Type B pancreatic cell (in vitro differentiated cells): Measurements from ENCODE around the gene TRPV6. TPM values are rescaled to one million over a fixed set of nuclear protein-coding genes. Genes with fewer than 3 reads are reported as not detected.

ENCODE experiments used
- DNase-seq: peaks from one replicate; pipeline ENCODE4 v3.0.0; 2021; ENCODE audit warnings: mixed read lengths; ENCODE audit not compliant: unreplicated experiment; ENCODE audit errors: extremely low spot score
- H3K27ac Mint-ChIP-seq: 2 replicates; pipeline ENCODE4 v1.8.0; 2021; ENCODE audit warnings: mild to moderate bottlenecking, mixed read lengths
- H3K27me3 Mint-ChIP-seq: 2 replicates; pipeline ENCODE4 v1.8.0; 2021; ENCODE audit warnings: mixed read lengths
- H3K36me3 Mint-ChIP-seq: 2 replicates; pipeline ENCODE4 v1.8.0; 2021; ENCODE audit warnings: mixed read lengths
- H3K4me1 Mint-ChIP-seq: one replicate; pipeline ENCODE4 v1.8.0; 2021; ENCODE audit warnings: mixed read lengths; ENCODE audit not compliant: unreplicated experiment
- H3K4me3 Mint-ChIP-seq: 2 replicates; pipeline ENCODE4 v1.8.0; 2021; ENCODE audit warnings: mild to moderate bottlenecking, mixed read lengths
- H3K9me3 Mint-ChIP-seq: 2 replicates; pipeline ENCODE4 v1.8.0; 2021; ENCODE audit warnings: mixed read lengths
- CTCF ChIP-seq: fragments of 200-600 bp; sonication (generic); conservative IDR thresholded peaks from 2 replicates; pipeline ENCODE4 v1.5.0; 2021; ENCODE audit warnings: antibody characterized with exemption, mild to moderate bottlenecking
- total RNA-seq: library from RNA; stranded (reverse); gene quantifications from 2 replicates; pipeline ENCODE4 v1.2.1, GENCODE V29; 2021; ENCODE audit warnings: low replicate concordance

Gene TRPV6
- total RNA-seq, 1 donor from 2014 or later, result 8.1 TPM

- DNase-seq, result no peak
- H3K4me1 Mint-ChIP-seq, result no peaks in the 10 kb centered on the region
- no peak overlapping the region for H3K27ac Mint-ChIP-seq
- no peaks in the 10 kb centered on the region for H3K9me3 Mint-ChIP-seq
- H3K27me3 Mint-ChIP-seq, result no peaks in the 10 kb centered on the region
- TF ChIP-seq CTCF, result no peak
- H3K4me3 Mint-ChIP-seq, result no peak overlapping the region
- H3K36me3 Mint-ChIP-seq, result no peaks in the 10 kb centered on the region
Measured at GRCh38 chr7:142919656-142920055, 34.1 kb upstream of the TRPV6 start.

- no peak for DNase-seq
- Mint-ChIP-seq H3K36me3 (no peaks in the 10 kb centered on the region), H3K27me3 (no peaks in the 10 kb centered on the region), H3K4me1 (no peaks in the 10 kb centered on the region), H3K27ac (no peak overlapping the region), H3K9me3 (no peaks in the 10 kb centered on the region), H3K4me3 (no peak overlapping the region)
- no peak for TF ChIP-seq CTCF
Measured at GRCh38 chr7:142918901-142919300, 33.4 kb upstream of the TRPV6 start.

GRCh38 chr7:142917447-142917846 lies 31.9 kb upstream of the TRPV6 start:
- Mint-ChIP-seq H3K4me3 (no peak overlapping the region), H3K9me3 (no peaks in the 10 kb centered on the region), H3K27me3 (no peaks in the 10 kb centered on the region), H3K36me3 (no peaks in the 10 kb centered on the region), H3K27ac (no peak overlapping the region), H3K4me1 (no peaks in the 10 kb centered on the region)
- DNase-seq, result no peak
- no peak for TF ChIP-seq CTCF

GRCh38 chr7:142916508-142916907 lies 31.0 kb upstream of the TRPV6 start:
- H3K4me1 Mint-ChIP-seq, result no peaks in the 10 kb centered on the region
- no peak for DNase-seq
- no peaks in the 10 kb centered on the region for H3K36me3 Mint-ChIP-seq
- TF ChIP-seq CTCF, result no peak
- no peaks in the 10 kb centered on the region for H3K9me3 Mint-ChIP-seq
- no peaks in the 10 kb centered on the region for H3K27me3 Mint-ChIP-seq
- H3K4me3 Mint-ChIP-seq, result no peak overlapping the region
- no peak overlapping the region for H3K27ac Mint-ChIP-seq

- Mint-ChIP-seq H3K4me3 (no peak overlapping the region), H3K36me3 (no peaks in the 10 kb centered on the region), H3K9me3 (no peaks in the 10 kb centered on the region), H3K27me3 (no peaks in the 10 kb centered on the region), H3K27ac (no peak overlapping the region), H3K4me1 (no peaks in the 10 kb centered on the region)
- DNase-seq, result no peak
- no peak for TF ChIP-seq CTCF
Measured at GRCh38 chr7:142915315-142915714, 29.8 kb upstream of the TRPV6 start.

- peaks cover 3% of the 10 kb centered on the region for H3K9me3 Mint-ChIP-seq
- no peaks in the 10 kb centered on the region for H3K27me3 Mint-ChIP-seq
- no peak for DNase-seq
- TF ChIP-seq CTCF, result no peak
- H3K4me3 Mint-ChIP-seq, result peak overlapping the region; percentile 2
- H3K27ac Mint-ChIP-seq, result peak overlapping the region; percentile 54
- H3K36me3 Mint-ChIP-seq, result no peaks in the 10 kb centered on the region
- no peaks in the 10 kb centered on the region for H3K4me1 Mint-ChIP-seq
Measured at GRCh38 chr7:142914121-142914520, 28.6 kb upstream of the TRPV6 start.
